K562 (cell line): ENCODE results near the gene ODC1. TPM values are rescaled to one million over a fixed set of nuclear protein-coding genes. Genes with fewer than 3 reads are reported as not detected.
A peak's percentile ranks its signal among the peaks of the same experiment; 100 is the strongest.

Source experiments
- ATAC-seq: fragments of 200-7000 bp; cut with Tn5 transposase; 3 replicates; pipeline ENCODE4 v1.9.1; 2020; ENCODE audit warnings: moderate library complexity
- BruUV-seq: library from RNA; stranded (reverse); fragments of 400-500 nt; replicated peaks from 2 replicates; lab custom pipeline; 2021; lab: Mats Ljungman, UMichigan
- CTCF ChIA-PET: fragments of 300-600 bp; formaldehyde crosslinking; extraction: SDS; loops from one replicate; lab custom pipeline; 2021; ENCODE audit warnings: low intra/inter-chr PET ratio; lab: Yijun Ruan, JAX
- POLR2A ChIA-PET: fragments of 300-600, 350-650 bp; sonication (Branson Sonifier 250); formaldehyde crosslinking; extraction: SDS; loops from one replicate; lab custom pipeline; 2021; ENCODE audit warnings: antibody characterized with exemption, inconsistent platforms; lab: Yijun Ruan, JAX
- DNase-seq, 4 experiments: peaks; one replicate each; pipeline versions ENCODE4 v3.0.0 to v3.0.0-alpha.2; 2011 to 2018; ENCODE audit warnings: low spot score in 3 of 4, mixed read lengths in 3 of 4; ENCODE audit errors: extremely low read depth in 1 of 4
- FAIRE-seq: peaks from 2 replicates; lab custom pipeline; 2011; peaks lifted over from hg19 to GRCh38; lab: Jason Lieb, UNC
- H2AFZ ChIP-seq: 2 replicates; pipeline ENCODE4 v1.6.0; 2011; ENCODE audit warnings: low read depth, low read length, control low read depth, inconsistent platforms
- H3K27ac ChIP-seq: fragments of 200-600 bp; 3 replicates; pipeline ENCODE4 v1.8.0; 2011; ENCODE audit warnings: low read depth, mild to moderate bottlenecking, control low read depth, inconsistent platforms, low read length, moderate library complexity, mixed read lengths; ENCODE audit errors: extremely low read depth
- H3K27me3 ChIP-seq, 2 experiments: fragments of 300-600 bp in 1 of 2; 2 replicates in 1 of 2; 3 replicates in 1 of 2; pipeline versions ENCODE4 v1.6.0 to v1.8.0; 2011; ENCODE audit warnings: inconsistent platforms in 2 of 2, low read length in 2 of 2, mild to moderate bottlenecking in 1 of 2, mixed read lengths in 1 of 2, moderate library complexity in 1 of 2; ENCODE audit not compliant: control insufficient read depth in 2 of 2, insufficient read depth in 2 of 2
- H3K36me3 ChIP-seq: fragments of 300-600 bp; 3 replicates; pipeline ENCODE4 v1.8.0; 2011; ENCODE audit warnings: mild to moderate bottlenecking, low read length, inconsistent platforms; ENCODE audit not compliant: control insufficient read depth, insufficient read depth
- H3K4me1 ChIP-seq, 2 experiments: fragments of 200-600 bp in 1 of 2; replicated peaks in 1 of 2; 2 replicates in 1 of 2; 3 replicates in 1 of 2; pipeline versions ENCODE4 v1.5.1 to v1.8.0; 2011; ENCODE audit warnings: inconsistent platforms in 2 of 2, low read length in 2 of 2, mild to moderate bottlenecking in 1 of 2, mixed read lengths in 1 of 2, moderate library complexity in 1 of 2; ENCODE audit not compliant: control insufficient read depth in 2 of 2, insufficient read depth in 2 of 2
- H3K4me2 ChIP-seq: 2 replicates; pipeline ENCODE4 v1.6.1; 2011; ENCODE audit warnings: low read length, control low read depth, inconsistent platforms, mixed read lengths; ENCODE audit not compliant: insufficient read depth
- H3K4me3 ChIP-seq: fragments of 200-600 bp; sonication (generic), shearing (Covaris generic); 2 replicates; pipeline ENCODE4 v1.5.1; 2016; ENCODE audit warnings: control low read depth, inconsistent platforms
- H3K79me2 ChIP-seq: fragments of 200-600 bp; 3 replicates; pipeline ENCODE4 v1.8.0; 2011; ENCODE audit warnings: low read length, inconsistent platforms; ENCODE audit not compliant: control insufficient read depth, insufficient read depth
- H3K9ac ChIP-seq, 2 experiments: 2 replicates each; pipeline versions ENCODE4 v1.6.0 to v1.6.1; 2011; ENCODE audit warnings: low read depth in 2 of 2, low read length in 2 of 2, control low read depth in 1 of 2, inconsistent platforms in 1 of 2, mild to moderate bottlenecking in 1 of 2, mixed read lengths in 1 of 2; ENCODE audit not compliant: insufficient read depth in 1 of 2
- H3K9me1 ChIP-seq: one replicate; pipeline ENCODE4 v1.6.0; 2011; ENCODE audit warnings: inconsistent platforms, mild to moderate bottlenecking, low read length, moderate library complexity; ENCODE audit not compliant: control insufficient read depth, insufficient read depth
- H3K9me3 ChIP-seq: replicated peaks from 2 replicates; pipeline ENCODE4 v1.5.1; 2011; ENCODE audit warnings: low read depth, low read length, inconsistent platforms; ENCODE audit not compliant: control insufficient read depth, insufficient read depth
- H4K20me1 ChIP-seq: replicated peaks from 2 replicates; pipeline ENCODE4 v1.6.1; 2011; ENCODE audit warnings: low read length, inconsistent platforms, mixed read lengths; ENCODE audit not compliant: control insufficient read depth, insufficient read depth
- ARID2 ChIP-seq: fragments of 450-650 bp; IDR thresholded peaks from 2 replicates; pipeline ENCODE4 v1.6.1; 2017; ENCODE audit warnings: antibody characterized with exemption, mild to moderate bottlenecking
- ETS2 ChIP-seq: IDR thresholded peaks from 2 replicates; pipeline ENCODE4 v1.6.1; 2016; ENCODE audit warnings: borderline replicate concordance, missing genetic modification characterization, mild to moderate bottlenecking, moderate library complexity, missing compliant biosample characterization; ENCODE audit not compliant: poor library complexity, severe bottlenecking
- POLR2AphosphoS5 ChIP-seq: IDR thresholded peaks from 2 replicates; pipeline ENCODE4 v1.6.1; 2011; ENCODE audit warnings: mild to moderate bottlenecking, low read depth, low read length, moderate library complexity; ENCODE audit not compliant: control insufficient read depth, insufficient read depth
- SRF ChIP-seq, 2 experiments: fragments of 250-450, 450-650 bp in 1 of 2; sonication (Bioruptor Pico) in 1 of 2; sonication (generic) in 1 of 2; formaldehyde crosslinking; IDR thresholded peaks; 2 replicates each; pipeline versions ENCODE4 v1.5.0 to v1.5.1; 2020 to 2022; ENCODE audit warnings: mild to moderate bottlenecking in 1 of 2, missing genetic modification reagents in 1 of 2
- ZKSCAN1 ChIP-seq: fragments of 150-350 bp; IDR thresholded peaks from 2 replicates; pipeline ENCODE4 v1.6.1; 2016; ENCODE audit warnings: low read depth, low read length
- WGBS: fragments of 100-300 bp; shearing (Covaris generic); methylation state at CpG from one replicate; pipeline ENCODE4 v1.1.6; 2016; ENCODE audit warnings: low coverage, mixed read lengths; ENCODE audit not compliant: insufficient coverage; ENCODE audit errors: missing lambda C conversion rate; 5-methylcytosine and 5-hydroxymethylcytosine counted together
- in situ Hi-C: fragments of 300-500 bp; cut with MboI; formaldehyde crosslinking; loops from 4 replicates; pipeline ENCODE4 v1.15.0; 2018; ENCODE audit warnings: inconsistent platforms, mixed read lengths
- intact Hi-C: fragments of 100-400 bp; cut with micrococcal nuclease; formaldehyde crosslinking; loops from 2 replicates; pipeline ENCODE4 v1.14.2; 2022
- polyA plus RNA-seq, 8 experiments: library from polyadenylated mRNA; depleted of rRNA in 4 of 8; stranded (reverse) in 5 of 8; unstranded in 3 of 8; fragments of >200 nt; fragmentation: Nextera tagmentation in 2 of 8; fragmentation: Illumina TruSeq in 1 of 8; extraction: Ambion mirVana in 2 of 8; extraction: Trizol in 1 of 8; gene quantifications; 2 replicates each; pipeline versions ENCODE4 v1.2.1 to v1.2.3, GENCODE V29; 2011 to 2014; ENCODE audit warnings: inconsistent platforms in 1 of 8, missing spikeins in 1 of 8
- total RNA-seq, 7 experiments: library from RNA; depleted of rRNA in 6 of 7; stranded (reverse); fragments of >200 nt in 6 of 7; fragmentation: Illumina TruSeq in 2 of 7; extraction: Trizol in 2 of 7; gene quantifications; 2 replicates each; pipeline versions ENCODE4 v1.2.1 to v1.2.3, GENCODE V29; 2011 to 2021; ENCODE audit warnings: low replicate concordance in 1 of 7
- TF ChIP-seq, protein P1 (sequence below), 2 experiments: IDR thresholded peaks in 1 of 2; conservative IDR thresholded peaks in 1 of 2; 2 replicates each; pipeline ENCODE4 v1.6.1; 2016; ENCODE audit warnings: low read depth in 2 of 2, mild to moderate bottlenecking in 1 of 2, missing compliant biosample characterization in 1 of 2, missing genetic modification characterization in 1 of 2, moderate library complexity in 1 of 2

The ODC1 gene
- total and polyA plus RNA-seq, 9 of the 15 experiments (the other 6 are each of a cell fraction or from before 2014, with no cell fraction given): 142 to 563 (median 457) TPM

DNA sequence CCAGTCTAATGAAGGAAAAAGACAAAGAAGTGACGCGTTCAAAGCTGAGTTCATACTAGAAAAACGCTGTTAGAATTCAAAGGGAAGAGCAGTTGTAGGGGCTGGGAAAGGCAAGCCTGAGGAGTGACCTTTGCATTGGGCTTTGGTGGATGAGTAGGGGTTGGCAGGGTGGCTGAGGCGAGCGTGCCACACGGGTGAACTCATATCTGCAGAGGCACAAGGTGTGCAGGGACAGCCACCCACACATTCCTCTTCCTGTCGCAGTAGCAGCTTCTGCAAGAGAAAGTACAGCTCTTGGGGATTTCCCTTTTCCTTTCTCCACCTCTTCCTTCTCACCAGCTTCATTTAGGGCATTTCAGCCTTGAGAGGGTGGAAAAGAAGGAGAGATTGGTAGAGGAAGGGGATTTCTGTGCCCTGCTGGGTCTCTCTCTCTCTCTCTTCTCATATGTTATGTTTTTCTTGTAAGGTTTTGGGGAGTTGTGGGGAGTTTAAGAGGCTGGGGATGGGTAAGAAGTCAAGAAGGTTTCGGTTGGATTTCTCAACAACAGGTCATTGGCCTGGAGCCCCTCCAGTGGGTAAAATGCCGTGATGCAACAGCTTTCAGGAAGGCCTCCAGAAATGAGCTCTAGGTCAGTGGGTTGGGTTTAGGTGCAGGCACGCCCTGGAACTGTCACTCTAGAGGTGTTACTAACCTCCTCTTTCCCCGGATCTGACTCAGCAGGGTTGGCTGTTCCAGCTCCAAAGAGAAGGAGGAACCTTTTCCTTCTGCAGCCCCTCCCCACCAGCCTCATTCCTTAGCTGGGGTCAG, 40.1 kb downstream of the ODC1 start (continued):
- TF ChIP-seq, protein P1, sequence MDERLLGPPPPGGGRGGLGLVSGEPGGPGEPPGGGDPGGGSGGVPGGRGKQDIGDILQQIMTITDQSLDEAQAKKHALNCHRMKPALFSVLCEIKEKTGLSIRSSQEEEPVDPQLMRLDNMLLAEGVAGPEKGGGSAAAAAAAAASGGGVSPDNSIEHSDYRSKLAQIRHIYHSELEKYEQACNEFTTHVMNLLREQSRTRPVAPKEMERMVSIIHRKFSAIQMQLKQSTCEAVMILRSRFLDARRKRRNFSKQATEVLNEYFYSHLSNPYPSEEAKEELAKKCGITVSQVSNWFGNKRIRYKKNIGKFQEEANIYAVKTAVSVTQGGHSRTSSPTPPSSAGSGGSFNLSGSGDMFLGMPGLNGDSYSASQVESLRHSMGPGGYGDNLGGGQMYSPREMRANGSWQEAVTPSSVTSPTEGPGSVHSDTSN (CRISPR knock-in tag; IDR thresholded peaks at IDR 0.05; ENCODE audit: low read depth): peak; percentile 61; the same call in 1 of the 2 replicates
- TF ChIP-seq, protein P1 (tag; conservative IDR thresholded peaks at IDR 0.05; ENCODE audit: low read depth): peak; percentile 80
- TF ChIP-seq ETS2: no peak
- peak; percentile 18; the same call in 1 of the 2 replicates for TF ChIP-seq POLR2AphosphoS5

DNA sequence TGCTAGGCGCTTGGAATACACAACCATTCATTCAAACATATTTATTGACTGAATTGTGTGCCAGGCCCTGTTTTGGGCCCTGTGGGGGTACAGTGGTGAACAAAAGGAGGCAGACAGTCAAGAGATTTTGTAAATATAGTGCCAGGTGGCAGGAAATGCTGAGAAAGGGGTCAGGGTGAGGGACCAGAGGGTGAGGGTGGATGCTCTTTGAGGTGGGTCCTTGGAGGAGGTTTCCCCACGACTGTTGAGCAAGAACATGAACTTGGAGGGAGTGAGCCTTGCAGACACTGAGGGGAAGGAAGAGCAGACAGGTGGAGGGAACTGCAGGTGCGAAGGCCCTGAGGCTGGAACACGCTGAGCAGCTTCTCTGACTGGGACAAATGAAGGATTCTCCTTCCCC, 40.7 kb downstream of the ODC1 start:
- no peaks in the 10 kb centered on the region for H3K9me1 ChIP-seq
- peak overlapping the region; percentile 59 to 83; a peak in 3 of 4 replicates for H3K9ac ChIP-seq
- H3K4me2 ChIP-seq: peak overlapping the region; percentile 69; the same call in 1 of the 2 replicates
- in situ Hi-C loops: loop anchor here (25.0 kb wide), 1 partner anchor 145 kb away; no protein-coding TSS in a partner anchor
- no peak overlapping the region for H3K4me3 ChIP-seq
- peaks cover 17 to 33% of the 10 kb centered on the region in 2 experiments; a peak in 4 of 5 replicates for H3K4me1 ChIP-seq
- no TSS peak for BruUV-seq
- no peaks in the 10 kb centered on the region for H4K20me1 ChIP-seq
- peak overlapping the region; percentile 81 for H3K27ac ChIP-seq
- no peak for TF ChIP-seq ZKSCAN1
- no peak for TF ChIP-seq SRF (CRISPR knock-in tag; IDR thresholded peaks at IDR 0.05)
- no peak for TF ChIP-seq ARID2
- TF ChIP-seq, all 486 proteins: peak for 0
- Histone ChIP-seq H3K9me3 (0 out of 2 replicates have a peak, but pooled peaks cover 6% of the 10 kb centered on the region), H3K27me3 (no peaks in the 10 kb centered on the region), H3K36me3 (peaks cover 14% of the 10 kb centered on the region; the same call in 2 of the 3 replicates), H3K79me2 (no peaks in the 10 kb centered on the region), H2AFZ (no peak overlapping the region)
- ChIA-PET POLR2A (interaction anchor here (0.6 to 1.6 kb wide), 7 partner anchors 12 to 360 kb away, joined by 3 to 7 read pairs (median 3); no protein-coding TSS in a partner anchor), CTCF (interaction anchor here (2.5 kb wide), 1 partner anchor 137 kb away, joined by 22 read pairs; no protein-coding TSS in a partner anchor)
- FAIRE-seq: no peak
- WGBS: 73% methylated on average over 4 of the region's 4 CpGs
- no peak for DNase-seq
- no peak for ATAC-seq
- intact Hi-C loops: no loop called here
